ENCODE measurements around the gene SRSF9.
A peak's percentile ranks its signal among the peaks of the same experiment; 100 is the strongest.

- TF ChIP-seq, protein P1, sequence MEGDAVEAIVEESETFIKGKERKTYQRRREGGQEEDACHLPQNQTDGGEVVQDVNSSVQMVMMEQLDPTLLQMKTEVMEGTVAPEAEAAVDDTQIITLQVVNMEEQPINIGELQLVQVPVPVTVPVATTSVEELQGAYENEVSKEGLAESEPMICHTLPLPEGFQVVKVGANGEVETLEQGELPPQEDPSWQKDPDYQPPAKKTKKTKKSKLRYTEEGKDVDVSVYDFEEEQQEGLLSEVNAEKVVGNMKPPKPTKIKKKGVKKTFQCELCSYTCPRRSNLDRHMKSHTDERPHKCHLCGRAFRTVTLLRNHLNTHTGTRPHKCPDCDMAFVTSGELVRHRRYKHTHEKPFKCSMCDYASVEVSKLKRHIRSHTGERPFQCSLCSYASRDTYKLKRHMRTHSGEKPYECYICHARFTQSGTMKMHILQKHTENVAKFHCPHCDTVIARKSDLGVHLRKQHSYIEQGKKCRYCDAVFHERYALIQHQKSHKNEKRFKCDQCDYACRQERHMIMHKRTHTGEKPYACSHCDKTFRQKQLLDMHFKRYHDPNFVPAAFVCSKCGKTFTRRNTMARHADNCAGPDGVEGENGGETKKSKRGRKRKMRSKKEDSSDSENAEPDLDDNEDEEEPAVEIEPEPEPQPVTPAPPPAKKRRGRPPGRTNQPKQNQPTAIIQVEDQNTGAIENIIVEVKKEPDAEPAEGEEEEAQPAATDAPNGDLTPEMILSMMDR (IDR thresholded peaks at IDR 0.05), result peak in 5 of 7 experiments; percentile 77 to 93 (median 87)
- peak; percentile 82 to 96 (median 89) for TF ChIP-seq POLR2AphosphoS5 (IDR thresholded peaks at IDR 0.05)
These were observed at the start of gene SRSF9 for GRCh38 chr12:120469450-120470149.
